K562 (cell line): ENCODE measurements around the gene CYB5D1. TPM values are rescaled to one million over a fixed set of nuclear protein-coding genes. Genes with fewer than 3 reads are reported as not detected.

Experiments used
- ATAC-seq: fragments of 200-7000 bp; cut with Tn5 transposase; 3 replicates; pipeline ENCODE4 v1.9.1; 2020; ENCODE audit warnings: moderate library complexity
- BruUV-seq: library from RNA; stranded (reverse); fragments of 400-500 nt; replicated peaks from 2 replicates; lab custom pipeline; 2021; lab: Mats Ljungman, UMichigan
- CTCF ChIA-PET: fragments of 300-600 bp; formaldehyde crosslinking; extraction: SDS; loops from one replicate; lab custom pipeline; 2021; ENCODE audit warnings: low intra/inter-chr PET ratio; lab: Yijun Ruan, JAX
- POLR2A ChIA-PET: fragments of 300-600, 350-650 bp; sonication (Branson Sonifier 250); formaldehyde crosslinking; extraction: SDS; loops from one replicate; lab custom pipeline; 2021; ENCODE audit warnings: antibody characterized with exemption, inconsistent platforms; lab: Yijun Ruan, JAX
- DNase-seq, 4 experiments: peaks; one replicate each; pipeline versions ENCODE4 v3.0.0 to v3.0.0-alpha.2; 2011 to 2018; ENCODE audit warnings: low spot score in 3 of 4, mixed read lengths in 3 of 4; ENCODE audit errors: extremely low read depth in 1 of 4
- FAIRE-seq: peaks from 2 replicates; lab custom pipeline; 2011; peaks lifted over from hg19 to GRCh38; lab: Jason Lieb, UNC
- H2AFZ ChIP-seq: 2 replicates; pipeline ENCODE4 v1.6.0; 2011; ENCODE audit warnings: low read depth, low read length, control low read depth, inconsistent platforms
- H3K27ac ChIP-seq: fragments of 200-600 bp; 3 replicates; pipeline ENCODE4 v1.8.0; 2011; ENCODE audit warnings: low read depth, mild to moderate bottlenecking, control low read depth, inconsistent platforms, low read length, moderate library complexity, mixed read lengths; ENCODE audit errors: extremely low read depth
- H3K27me3 ChIP-seq, 2 experiments: fragments of 300-600 bp in 1 of 2; 2 replicates in 1 of 2; 3 replicates in 1 of 2; pipeline versions ENCODE4 v1.6.0 to v1.8.0; 2011; ENCODE audit warnings: inconsistent platforms in 2 of 2, low read length in 2 of 2, mild to moderate bottlenecking in 1 of 2, mixed read lengths in 1 of 2, moderate library complexity in 1 of 2; ENCODE audit not compliant: control insufficient read depth in 2 of 2, insufficient read depth in 2 of 2
- H3K36me3 ChIP-seq: fragments of 300-600 bp; 3 replicates; pipeline ENCODE4 v1.8.0; 2011; ENCODE audit warnings: mild to moderate bottlenecking, low read length, inconsistent platforms; ENCODE audit not compliant: control insufficient read depth, insufficient read depth
- H3K4me1 ChIP-seq, 2 experiments: fragments of 200-600 bp in 1 of 2; replicated peaks in 1 of 2; 2 replicates in 1 of 2; 3 replicates in 1 of 2; pipeline versions ENCODE4 v1.5.1 to v1.8.0; 2011; ENCODE audit warnings: inconsistent platforms in 2 of 2, low read length in 2 of 2, mild to moderate bottlenecking in 1 of 2, mixed read lengths in 1 of 2, moderate library complexity in 1 of 2; ENCODE audit not compliant: control insufficient read depth in 2 of 2, insufficient read depth in 2 of 2
- H3K4me2 ChIP-seq: 2 replicates; pipeline ENCODE4 v1.6.1; 2011; ENCODE audit warnings: low read length, control low read depth, inconsistent platforms, mixed read lengths; ENCODE audit not compliant: insufficient read depth
- H3K4me3 ChIP-seq: fragments of 200-600 bp; sonication (generic), shearing (Covaris generic); 2 replicates; pipeline ENCODE4 v1.5.1; 2016; ENCODE audit warnings: control low read depth, inconsistent platforms
- H3K79me2 ChIP-seq: fragments of 200-600 bp; 3 replicates; pipeline ENCODE4 v1.8.0; 2011; ENCODE audit warnings: low read length, inconsistent platforms; ENCODE audit not compliant: control insufficient read depth, insufficient read depth
- H3K9ac ChIP-seq, 2 experiments: 2 replicates each; pipeline versions ENCODE4 v1.6.0 to v1.6.1; 2011; ENCODE audit warnings: low read depth in 2 of 2, low read length in 2 of 2, control low read depth in 1 of 2, inconsistent platforms in 1 of 2, mild to moderate bottlenecking in 1 of 2, mixed read lengths in 1 of 2; ENCODE audit not compliant: insufficient read depth in 1 of 2
- H3K9me1 ChIP-seq: one replicate; pipeline ENCODE4 v1.6.0; 2011; ENCODE audit warnings: inconsistent platforms, mild to moderate bottlenecking, low read length, moderate library complexity; ENCODE audit not compliant: control insufficient read depth, insufficient read depth
- H3K9me3 ChIP-seq: replicated peaks from 2 replicates; pipeline ENCODE4 v1.5.1; 2011; ENCODE audit warnings: low read depth, low read length, inconsistent platforms; ENCODE audit not compliant: control insufficient read depth, insufficient read depth
- H4K20me1 ChIP-seq: replicated peaks from 2 replicates; pipeline ENCODE4 v1.6.1; 2011; ENCODE audit warnings: low read length, inconsistent platforms, mixed read lengths; ENCODE audit not compliant: control insufficient read depth, insufficient read depth
- CC2D1A ChIP-seq: fragments of 450-650 bp; IDR thresholded peaks from 2 replicates; pipeline ENCODE4 v1.6.1; 2017; ENCODE audit warnings: mild to moderate bottlenecking
- CEBPB ChIP-seq: fragments of 450-650 bp; IDR thresholded peaks from 2 replicates; pipeline ENCODE4 v1.6.1; 2016; ENCODE audit warnings: missing genetic modification characterization, missing compliant biosample characterization
- CEBPG ChIP-seq, 3 experiments: fragments of 200-800 bp in 1 of 3; sonication (Bioruptor generic) in 1 of 3; sonication (generic) in 1 of 3; formaldehyde crosslinking in 1 of 3; IDR thresholded peaks in 2 of 3; conservative IDR thresholded peaks in 1 of 3; 2 replicates each; pipeline versions ENCODE4 v1.6.1 to v1.8.0; 2016 to 2022; ENCODE audit warnings: missing compliant biosample characterization in 2 of 3, missing genetic modification characterization in 2 of 3, mild to moderate bottlenecking in 1 of 3, missing genetic modification reagents in 1 of 3
- CGGBP1 ChIP-seq: fragments of 250-450 bp; sonication (Bioruptor Pico); IDR thresholded peaks from 2 replicates; pipeline ENCODE4 v1.9.0; 2021; ENCODE audit warnings: mild to moderate bottlenecking
- EGR1 ChIP-seq: fragments of 450-650 bp; conservative IDR thresholded peaks from 2 replicates; pipeline ENCODE4 v1.6.1; 2017; ENCODE audit warnings: mild to moderate bottlenecking
- FOXM1 ChIP-seq, 2 experiments: fragments of 450-650 bp in 1 of 2; sonication (generic) in 1 of 2; formaldehyde crosslinking in 1 of 2; IDR thresholded peaks; 2 replicates each; pipeline versions ENCODE4 v1.6.1 to v1.9.0; 2017 to 2022; ENCODE audit warnings: low read depth in 2 of 2, mild to moderate bottlenecking in 2 of 2, missing genetic modification reagents in 1 of 2, moderate library complexity in 1 of 2
- HDAC2 ChIP-seq: fragments of 450-650 bp; IDR thresholded peaks from 2 replicates; pipeline ENCODE4 v1.6.1; 2016; ENCODE audit warnings: mild to moderate bottlenecking
- LARP7 ChIP-seq: fragments of 450-650 bp; IDR thresholded peaks from 2 replicates; pipeline ENCODE4 v1.6.1; 2016
- MAFK ChIP-seq: IDR thresholded peaks from 2 replicates; pipeline ENCODE4 v1.6.1; 2011; ENCODE audit warnings: low read length, improper control_type of control experiment
- PCBP1 ChIP-seq: fragments of 200-400 bp; formaldehyde crosslinking; IDR thresholded peaks from 2 replicates; pipeline ENCODE4 v1.6.1; 2018; ENCODE audit warnings: mild to moderate bottlenecking, low read depth, low read length; ENCODE audit not compliant: poor library complexity, severe bottlenecking
- TAF1 ChIP-seq: IDR thresholded peaks from 2 replicates; pipeline ENCODE4 v1.6.1; 2011; ENCODE audit warnings: mild to moderate bottlenecking, low read length, moderate library complexity; ENCODE audit not compliant: insufficient read depth, control insufficient read depth, severe bottlenecking; ENCODE audit errors: extremely low read depth
- ZNF232 ChIP-seq: sonication (generic); formaldehyde crosslinking; IDR thresholded peaks from 2 replicates; pipeline ENCODE4 v1.8.0; 2022; ENCODE audit warnings: mild to moderate bottlenecking, missing genetic modification reagents
- ZNF717 ChIP-seq: fragments of 250-450 bp; sonication (Bioruptor Pico); IDR thresholded peaks from 2 replicates; pipeline ENCODE4 v1.5.0; 2021
- WGBS: fragments of 100-300 bp; shearing (Covaris generic); methylation state at CpG from one replicate; pipeline ENCODE4 v1.1.6; 2016; ENCODE audit warnings: low coverage, mixed read lengths; ENCODE audit not compliant: insufficient coverage; ENCODE audit errors: missing lambda C conversion rate; 5-methylcytosine and 5-hydroxymethylcytosine counted together
- in situ Hi-C: fragments of 300-500 bp; cut with MboI; formaldehyde crosslinking; loops from 4 replicates; pipeline ENCODE4 v1.15.0; 2018; ENCODE audit warnings: inconsistent platforms, mixed read lengths
- intact Hi-C: fragments of 100-400 bp; cut with micrococcal nuclease; formaldehyde crosslinking; loops from 2 replicates; pipeline ENCODE4 v1.14.2; 2022
- polyA plus RNA-seq, 8 experiments: library from polyadenylated mRNA; depleted of rRNA in 4 of 8; stranded (reverse) in 5 of 8; unstranded in 3 of 8; fragments of >200 nt; fragmentation: Nextera tagmentation in 2 of 8; fragmentation: Illumina TruSeq in 1 of 8; extraction: Ambion mirVana in 2 of 8; extraction: Trizol in 1 of 8; gene quantifications; 2 replicates each; pipeline versions ENCODE4 v1.2.1 to v1.2.3, GENCODE V29; 2011 to 2014; ENCODE audit warnings: inconsistent platforms in 1 of 8, missing spikeins in 1 of 8
- total RNA-seq, 7 experiments: library from RNA; depleted of rRNA in 6 of 7; stranded (reverse); fragments of >200 nt in 6 of 7; fragmentation: Illumina TruSeq in 2 of 7; extraction: Trizol in 2 of 7; gene quantifications; 2 replicates each; pipeline versions ENCODE4 v1.2.1 to v1.2.3, GENCODE V29; 2011 to 2021; ENCODE audit warnings: low replicate concordance in 1 of 7

CYB5D1 gene
- total and polyA plus RNA-seq, 9 of the 15 experiments (the other 6 are each of a cell fraction or from before 2014, with no cell fraction given): 2.4 to 7.9 (median 5.7) TPM

GRCh38 chr17:7816926-7817642, 40.7 kb upstream of the CYB5D1 start:
- no peaks in the 10 kb centered on the region; a peak in 1 of 5 replicates for H3K4me1 ChIP-seq
- FAIRE-seq (no peak), ATAC-seq (no peak), DNase-seq (no peak)
- H3K9me1 ChIP-seq: no peaks in the 10 kb centered on the region
- no peak overlapping the region for H3K9ac ChIP-seq
- H3K36me3 ChIP-seq: no peaks in the 10 kb centered on the region
- WGBS: 11% methylated on average over 7 of the region's 10 CpGs
- ChIA-PET CTCF (no interaction called here), POLR2A (interaction anchor here (0.6 to 1.4 kb wide), 4 partner anchors 8 to 35 kb away, joined by 3 to 6 read pairs (median 3); no protein-coding TSS in a partner anchor)
- H3K9me3 ChIP-seq: no peaks in the 10 kb centered on the region
- BruUV-seq: no TSS peak
- no peak overlapping the region for H2AFZ ChIP-seq
- in situ Hi-C loops (no loop called here), intact Hi-C loops (no loop called here)
- no peak overlapping the region for H3K27ac ChIP-seq
- no peaks in the 10 kb centered on the region for H3K79me2 ChIP-seq
- no peaks in the 10 kb centered on the region; the same call in 1 of the 2 replicates for H4K20me1 ChIP-seq
- H3K4me2 ChIP-seq: no peak overlapping the region
- H3K27me3 ChIP-seq: peaks cover 15 to 61% of the 10 kb centered on the region in 2 experiments
- no peak overlapping the region for H3K4me3 ChIP-seq
- TF ChIP-seq LARP7 (no peak), MAFK (no peak), FOXM1 (IDR thresholded peaks at IDR 0.05; ENCODE audit: low read depth) (no peak), FOXM1 (CRISPR knock-in tag; IDR thresholded peaks at IDR 0.05; ENCODE audit: low read depth) (no peak), CEBPG (CRISPR knock-in tag; IDR thresholded peaks at IDR 0.05) (no peak), CEBPG (tag; conservative IDR thresholded peaks at IDR 0.05 in 1 of 2, IDR thresholded peaks at IDR 0.05 in 1 of 2) (no peak), CEBPB (tag) (no peak), CGGBP1 (no peak), HDAC2 (no peak), EGR1 (no peak), PCBP1 (no peak), ZNF717 (CRISPR knock-in tag) (no peak), ZNF232 (CRISPR knock-in tag) (no peak), CC2D1A (no peak), TAF1 (no peak)
- TF ChIP-seq, all 486 proteins: peak for 0
